ENCODE data around the gene SEC31A.
"Not testable (repeated sequence)": the region's sequence is repeated elsewhere in the genome, so short reads cannot be mapped to it uniquely, and the experiment has no call there.

Gene SEC31A

DNA sequence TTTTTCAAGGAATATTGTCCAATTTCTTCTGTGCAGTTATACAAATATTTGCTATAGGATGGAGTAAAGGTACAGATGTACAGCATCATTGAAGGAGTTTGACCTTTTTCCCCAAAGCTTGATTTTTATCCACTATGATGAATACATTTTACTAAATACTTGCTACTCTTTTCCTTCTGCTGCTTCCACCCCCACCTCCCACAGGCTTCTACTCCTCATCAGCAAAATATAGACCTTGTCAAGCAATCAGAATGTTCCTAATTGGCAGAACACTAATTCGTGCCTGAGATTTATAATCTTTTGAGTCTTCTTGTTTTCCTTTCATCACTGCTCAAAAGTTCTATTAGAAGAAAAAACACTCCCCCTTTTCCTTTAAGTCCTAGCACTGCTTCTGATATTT lies 5.8 kb upstream of the SEC31A start:
- DNase-seq (ENCODE audit: low read depth) = no peak

DNA sequence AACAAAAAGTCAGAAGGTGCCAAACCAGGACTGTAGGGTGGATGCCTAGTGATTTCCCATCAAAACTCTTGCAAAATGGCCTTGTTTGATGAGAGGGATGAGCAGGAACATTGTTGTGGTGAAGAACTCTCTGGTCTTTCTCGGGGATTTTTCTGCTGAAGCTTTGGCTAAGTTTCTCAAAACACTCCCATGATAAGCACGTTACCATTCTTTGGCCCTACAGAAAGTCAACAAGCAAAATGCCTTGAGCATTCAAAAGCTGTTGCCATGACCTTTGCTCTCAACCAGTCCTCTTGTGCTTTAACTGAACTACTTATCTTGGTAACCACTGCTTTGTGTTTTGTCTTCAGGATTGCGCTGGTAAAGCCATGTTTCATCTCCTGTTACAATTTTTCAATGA lies 3.0 kb upstream of the SEC31A start:
- DNase-seq (ENCODE audit: low read depth) = no peak

DNA sequence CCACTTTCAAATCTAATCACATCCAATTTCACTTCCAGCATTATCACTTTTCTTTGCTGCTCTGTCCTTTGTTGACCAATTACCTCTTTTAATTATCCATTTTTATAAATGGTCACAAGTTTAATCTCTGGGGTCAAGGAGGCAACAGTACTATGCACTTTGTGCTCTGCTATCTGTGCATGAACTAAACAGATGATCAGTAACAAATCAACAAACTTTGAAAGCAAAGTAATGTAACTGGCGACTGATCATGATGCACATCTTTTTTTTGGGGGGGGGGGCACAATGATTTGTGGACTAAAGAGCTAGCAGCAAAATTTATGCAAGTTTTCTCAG lies 1.5 kb upstream of the SEC31A start:
- DNase-seq (ENCODE audit: low read depth) = no peak

DNA sequence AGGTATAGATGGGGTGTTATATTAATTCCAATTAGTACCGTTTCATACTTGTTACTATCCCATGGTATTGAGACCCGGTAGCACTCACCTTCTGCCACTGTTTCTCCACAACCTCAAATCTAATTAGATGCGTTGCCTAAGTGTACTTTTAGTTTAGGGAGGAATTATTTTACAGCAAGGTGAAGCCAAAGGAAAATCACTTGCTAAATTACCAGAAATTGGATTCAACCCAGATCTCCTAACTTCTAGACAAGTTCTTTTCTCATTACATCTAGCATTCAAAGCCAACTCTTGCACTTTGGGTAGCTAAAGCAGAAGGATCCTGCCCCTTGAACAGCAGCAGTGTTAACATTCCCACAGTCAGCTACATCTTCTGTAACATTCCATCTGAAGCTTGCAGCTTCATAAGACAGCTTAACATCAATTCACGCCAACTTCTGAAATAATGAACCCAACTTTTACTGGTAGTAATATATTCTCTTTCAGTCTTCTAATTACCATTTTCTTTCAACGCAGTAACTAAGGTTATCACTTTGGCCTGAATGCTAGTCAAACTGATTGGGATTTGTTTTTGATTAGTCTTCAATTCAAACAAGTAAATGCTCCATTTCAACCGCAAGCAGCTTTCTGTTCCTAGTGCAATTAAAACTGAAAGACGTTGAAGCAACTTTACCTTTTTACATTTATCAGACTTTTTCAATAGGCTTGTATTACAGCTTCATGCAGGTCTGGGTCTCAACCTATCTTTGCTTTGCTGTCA lies 934 bp upstream of the SEC31A start:
- no peak for DNase-seq (ENCODE audit: low read depth)

DNA sequence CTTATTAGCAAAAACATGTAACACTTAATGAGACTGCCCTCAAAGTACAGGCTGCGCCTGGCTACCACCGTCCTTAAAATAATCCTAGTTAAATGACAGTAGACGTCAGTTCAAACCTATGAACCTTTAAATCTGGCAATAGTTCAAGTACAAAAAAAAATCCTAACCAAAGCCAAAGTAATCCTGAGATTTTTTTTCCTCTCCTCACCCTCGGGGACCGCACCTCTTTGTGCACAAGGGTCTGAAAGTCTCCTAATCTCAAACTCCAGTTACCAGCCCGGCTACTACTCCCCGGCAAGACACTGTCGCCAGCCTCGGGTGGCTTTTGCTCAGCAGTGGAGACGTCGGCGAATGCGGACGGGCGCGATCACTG lies 439 bp downstream of the SEC31A start:
- DNase-seq (ENCODE audit: low read depth) = no peak

DNA sequence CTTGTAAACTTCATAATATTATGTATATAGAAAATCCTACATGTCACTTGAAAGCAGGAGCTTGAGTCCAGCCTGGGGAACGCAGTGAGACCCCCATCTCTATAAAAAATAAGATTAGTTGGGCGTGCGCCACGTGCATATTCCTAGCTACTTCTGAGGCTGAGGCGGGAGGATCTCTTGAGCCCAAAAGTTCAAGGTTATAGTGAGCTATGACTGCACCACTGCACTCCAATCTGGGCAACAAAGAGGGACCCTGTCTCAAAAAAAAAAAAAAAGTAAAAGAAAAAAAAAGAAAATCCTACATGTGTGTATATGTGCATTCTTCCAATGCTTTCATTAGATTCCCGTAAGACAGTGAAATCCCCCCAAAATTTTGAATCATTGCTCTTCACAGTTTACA lies 1.7 kb downstream of the SEC31A start:
- no peak for DNase-seq (ENCODE audit: low read depth)

DNA sequence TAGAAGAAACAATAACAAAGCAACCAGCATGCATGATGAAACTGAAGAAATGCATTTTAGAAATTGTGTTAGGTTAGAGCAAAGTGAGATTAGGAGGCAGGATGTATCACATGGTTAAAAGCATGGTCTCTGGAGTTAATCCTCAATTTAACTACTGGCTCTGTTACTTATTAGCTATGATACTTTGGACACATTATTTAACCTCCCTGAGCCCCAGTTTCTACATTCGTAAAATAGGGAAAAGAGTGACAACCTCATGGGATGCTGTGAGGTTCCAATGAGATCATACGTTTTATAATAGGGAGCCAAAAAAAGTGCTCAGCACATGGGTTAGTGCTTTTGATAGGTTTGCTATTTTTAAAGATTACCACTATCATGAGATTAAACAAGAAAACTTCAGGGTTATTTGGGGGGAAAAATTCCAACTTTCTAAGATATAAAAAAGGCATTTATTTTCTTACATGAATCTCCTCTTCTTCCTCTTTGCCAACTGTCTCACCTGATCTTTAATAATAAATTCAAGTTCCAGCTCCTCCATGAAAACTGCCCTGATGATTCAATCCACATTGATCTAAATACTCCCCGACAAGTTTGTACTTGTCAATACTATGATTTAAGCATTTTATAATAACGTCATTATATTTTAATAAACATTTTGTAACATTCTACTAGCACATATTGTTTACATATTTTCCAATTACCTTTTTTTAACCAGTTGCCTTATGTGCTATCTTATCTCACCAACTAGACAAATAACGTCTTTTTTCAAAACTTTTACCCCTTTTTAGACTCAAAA lies 4.6 kb downstream of the SEC31A start:
- no peak for DNase-seq (ENCODE audit: low read depth)

DNA sequence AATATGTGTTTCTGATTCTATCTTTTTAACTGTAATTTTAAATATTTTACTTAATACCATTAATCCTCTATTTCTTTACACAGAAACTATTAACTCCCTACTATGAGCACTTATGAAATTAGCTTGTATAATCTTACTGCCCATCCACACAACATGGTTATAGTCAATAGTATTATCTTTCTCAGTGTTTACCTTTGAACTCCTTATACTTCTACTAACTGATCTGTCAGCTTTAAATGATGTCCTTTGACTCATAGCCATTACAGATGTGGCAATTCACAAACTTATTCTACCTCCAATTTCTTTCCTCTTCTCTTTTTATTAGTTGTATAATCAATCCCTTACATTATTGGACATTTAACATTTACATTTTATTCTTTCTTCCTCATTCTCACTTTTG lies 5.5 kb downstream of the SEC31A start:
- no peak for DNase-seq (ENCODE audit: low read depth)

DNA sequence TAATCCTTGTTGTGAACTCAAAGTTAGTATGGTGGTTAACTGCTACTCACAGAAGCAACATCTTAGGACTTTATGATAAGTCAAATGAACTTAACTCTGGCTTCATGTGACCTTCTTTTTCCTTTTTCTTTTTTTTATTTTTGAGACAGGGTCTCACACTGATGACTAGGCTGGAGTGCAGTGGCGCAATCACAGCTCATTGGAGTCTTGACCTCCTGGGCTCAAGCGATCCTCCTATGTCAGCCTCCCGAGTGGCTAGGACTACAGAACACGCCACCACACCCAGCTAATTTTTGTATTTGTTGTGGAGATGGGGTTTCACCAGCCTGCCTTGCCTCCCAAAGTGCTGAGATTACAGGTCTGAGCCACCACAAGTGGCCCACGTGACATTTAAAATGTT lies 22.4 kb downstream of the SEC31A start:
- DNase-seq (ENCODE audit: low read depth) = no peak

DNA sequence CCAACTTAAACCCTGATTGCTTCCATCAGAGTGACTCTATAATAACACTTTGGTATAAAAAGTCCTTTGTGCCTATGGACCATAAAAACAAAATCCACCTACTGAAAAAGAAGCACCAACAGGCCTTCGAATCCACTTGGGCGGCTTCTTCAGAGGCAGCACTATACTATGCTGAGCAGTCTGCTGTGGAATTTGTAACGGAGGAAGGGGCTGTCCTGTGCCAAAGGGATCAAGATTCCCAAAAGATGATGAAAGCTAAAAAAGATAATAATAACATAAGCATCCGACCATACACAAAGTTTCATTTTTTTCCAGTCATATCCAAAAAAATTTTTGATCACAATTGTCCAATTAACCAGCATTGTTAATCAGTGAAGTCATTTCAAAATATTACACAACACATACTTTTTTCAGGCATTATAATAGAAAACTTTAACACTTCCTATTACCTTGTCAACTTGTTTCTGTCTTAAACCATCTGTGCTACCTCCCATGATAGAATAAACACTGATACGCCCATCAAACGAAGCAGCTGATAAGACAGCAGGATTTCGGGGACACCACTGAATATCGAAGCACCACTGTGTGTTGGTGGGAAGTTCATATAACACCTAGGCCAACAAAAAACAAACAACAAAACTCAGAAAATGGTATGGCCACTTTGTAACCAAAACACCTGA lies 24.1 kb downstream of the SEC31A start:
- DNase-seq (ENCODE audit: low read depth) = no peak

DNA sequence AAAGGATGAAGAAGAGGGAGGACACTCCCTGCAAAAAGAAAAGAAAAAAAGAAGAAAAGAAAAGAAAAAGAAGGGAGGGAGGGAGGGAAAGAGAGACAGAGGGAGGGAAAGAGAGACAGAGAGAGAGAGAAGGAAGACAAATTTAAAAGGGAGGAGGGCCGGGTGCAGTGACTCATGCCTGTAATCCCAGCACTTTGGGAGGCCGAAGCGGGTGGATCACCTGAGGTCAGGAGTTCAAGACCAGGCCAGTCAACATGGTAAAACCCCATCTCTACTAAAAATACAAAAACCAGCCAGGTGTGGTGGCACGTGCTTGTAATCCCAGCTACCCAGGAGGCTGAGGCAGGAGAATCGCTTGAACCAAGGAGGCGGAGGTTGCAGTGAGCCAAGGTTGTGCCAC lies 24.9 kb downstream of the SEC31A start:
- not testable (repeated sequence) for DNase-seq (ENCODE audit: low read depth)

DNA sequence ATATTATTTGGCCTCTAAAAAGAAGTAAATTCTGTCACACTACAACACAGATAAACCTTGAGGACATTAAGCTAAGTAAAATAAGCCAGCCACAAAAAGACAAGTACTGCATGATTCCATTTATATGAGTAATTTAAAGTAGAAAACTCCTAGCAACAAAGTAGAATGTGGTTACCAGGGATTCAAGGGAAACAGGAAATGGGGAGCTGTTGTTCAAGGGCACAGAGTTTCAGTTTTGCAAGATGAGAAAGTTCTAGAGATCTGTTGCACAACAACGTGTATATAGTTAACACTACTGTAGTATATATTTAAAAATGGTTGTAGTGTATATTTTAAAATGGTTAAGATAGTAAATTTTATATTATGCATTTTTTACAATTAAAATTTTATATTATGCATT lies 25.4 kb downstream of the SEC31A start:
- no peak for DNase-seq (ENCODE audit: low read depth)

DNA sequence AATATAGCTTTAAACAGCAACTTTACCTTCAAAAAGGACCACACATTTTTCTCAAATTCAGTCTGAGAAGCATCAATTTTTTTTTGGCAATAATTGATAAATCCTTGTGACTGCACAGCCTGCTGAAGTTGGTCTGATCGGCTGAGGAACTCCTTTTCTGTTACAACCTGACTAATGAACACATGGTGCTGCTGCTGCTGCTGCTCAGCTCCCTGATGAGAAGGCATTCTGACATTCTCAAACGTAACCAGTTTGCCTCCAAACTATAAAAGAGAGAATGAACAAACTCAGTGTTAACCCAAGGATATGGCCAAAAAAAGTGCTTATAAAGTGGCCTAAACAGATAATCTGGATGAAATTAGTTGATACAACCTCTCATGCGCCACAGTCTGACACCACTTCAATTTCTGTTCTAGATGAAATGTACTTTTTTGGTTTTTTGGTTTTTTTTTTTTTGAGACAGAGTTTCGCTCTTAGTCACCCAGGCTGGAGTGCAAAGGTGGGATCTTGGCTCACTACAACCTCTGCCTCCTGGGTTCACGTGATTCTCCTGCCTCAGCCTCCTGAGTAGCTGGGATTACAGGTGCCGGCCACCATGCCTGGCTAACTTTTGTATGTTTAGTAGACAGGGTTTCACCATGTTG lies 26.5 kb downstream of the SEC31A start:
- no peak for DNase-seq (ENCODE audit: low read depth)

DNA sequence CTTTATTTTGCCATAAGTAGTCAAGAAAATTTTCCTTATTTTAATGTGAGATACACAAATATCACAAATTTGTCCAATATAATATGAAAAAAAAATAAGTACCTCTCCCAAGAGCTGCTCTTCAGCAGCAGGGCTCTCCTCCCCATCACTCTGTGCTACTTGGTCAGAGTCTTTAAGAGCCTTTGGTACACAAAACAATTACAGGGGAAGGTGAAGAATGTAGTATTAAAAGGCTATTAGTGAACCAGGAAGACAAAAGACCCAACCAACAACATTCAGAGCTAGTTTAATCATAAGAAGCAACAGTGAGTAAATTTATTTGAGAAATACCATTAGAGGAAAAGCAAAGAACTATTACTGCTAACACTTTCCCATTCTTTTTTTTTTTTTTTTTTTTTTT lies 29.4 kb downstream of the SEC31A start:
- no peak for DNase-seq (ENCODE audit: low read depth)

DNA sequence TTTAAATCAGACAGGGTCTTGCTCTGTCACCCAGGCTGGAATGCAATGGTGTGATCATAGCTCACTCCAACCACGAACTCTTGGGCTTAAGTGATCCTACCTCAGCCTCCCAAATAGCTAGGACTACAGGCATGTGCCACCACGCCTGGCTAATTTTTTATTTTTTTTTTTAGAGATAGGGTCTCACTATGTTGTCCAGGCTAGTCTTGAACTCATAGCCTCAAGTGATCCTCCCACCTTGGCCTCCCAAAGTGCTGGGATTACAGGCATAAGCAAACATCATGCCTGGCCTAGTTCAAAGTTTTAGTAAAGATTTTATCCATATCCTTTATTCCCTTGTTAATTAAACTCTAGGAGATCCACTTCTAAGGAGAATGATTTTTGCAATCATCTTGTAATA lies 30.5 kb downstream of the SEC31A start:
- DNase-seq (ENCODE audit: low read depth) = not testable (repeated sequence)

DNA sequence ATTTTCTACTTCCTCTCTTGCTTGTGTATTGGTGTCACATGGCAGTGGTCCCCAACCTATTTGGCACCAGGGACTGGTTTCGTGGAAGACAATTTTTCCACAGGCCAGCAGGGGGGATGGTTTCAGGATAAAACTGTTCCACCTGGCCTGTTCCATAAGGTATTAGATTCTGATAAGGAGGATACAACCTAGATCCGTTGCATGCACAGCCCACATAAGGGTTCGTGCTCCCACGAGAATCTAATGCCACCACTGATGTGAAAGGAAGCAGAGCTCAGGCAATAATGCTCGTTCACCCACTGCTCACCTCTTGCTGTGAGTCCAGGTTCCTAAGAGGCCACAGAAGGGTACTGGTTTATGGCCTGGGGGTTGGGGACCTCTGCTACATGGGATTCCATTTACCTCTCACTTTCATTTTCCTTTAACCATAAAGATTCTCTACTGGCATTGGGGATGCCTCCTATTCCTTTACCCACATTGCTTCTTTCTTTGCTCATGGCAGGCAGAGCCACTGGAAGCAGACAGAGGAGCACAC lies 38.1 kb downstream of the SEC31A start:
- DNase-seq (ENCODE audit: low read depth) = no peak

DNA sequence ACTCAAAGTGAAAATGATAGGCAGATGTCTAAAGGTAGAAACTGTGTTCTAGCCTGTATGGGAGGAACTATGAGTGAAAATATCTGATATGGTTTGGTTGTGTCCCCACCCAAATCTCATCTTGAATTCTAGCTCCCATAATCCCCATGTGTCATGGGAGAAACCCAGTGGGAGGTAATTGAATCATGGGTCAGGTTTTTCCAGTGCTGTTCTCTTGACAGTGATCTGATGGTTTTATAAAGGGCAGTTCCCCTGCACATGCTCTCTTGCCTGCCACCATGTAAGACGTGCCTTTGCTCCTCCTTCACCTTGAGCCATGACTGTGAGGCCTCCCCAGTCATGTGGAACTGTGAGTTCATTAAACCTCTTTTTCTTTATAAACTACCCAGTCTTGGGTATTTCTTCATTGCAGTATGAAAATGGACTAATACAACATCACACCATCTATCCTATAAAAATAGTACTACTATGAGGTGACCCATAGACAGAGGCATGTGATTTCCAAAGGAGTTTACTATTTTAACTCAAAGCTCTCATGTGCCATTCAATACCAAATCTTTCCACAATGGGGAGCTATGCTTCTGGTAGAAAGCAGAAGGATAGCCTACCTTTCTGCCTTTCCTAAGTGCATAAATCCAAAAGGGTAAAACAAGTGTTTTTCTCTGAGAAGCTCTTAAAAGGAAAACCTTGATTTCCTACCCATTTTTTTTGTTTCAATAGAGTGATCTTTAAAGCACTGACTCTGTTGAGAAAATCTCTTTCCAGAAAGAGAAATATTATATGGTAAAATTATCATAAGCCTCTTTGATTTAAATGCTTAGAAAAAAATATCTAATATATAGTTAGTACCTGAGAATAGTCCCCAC lies 38.8 kb downstream of the SEC31A start:
- no peak for DNase-seq (ENCODE audit: low read depth)

DNA sequence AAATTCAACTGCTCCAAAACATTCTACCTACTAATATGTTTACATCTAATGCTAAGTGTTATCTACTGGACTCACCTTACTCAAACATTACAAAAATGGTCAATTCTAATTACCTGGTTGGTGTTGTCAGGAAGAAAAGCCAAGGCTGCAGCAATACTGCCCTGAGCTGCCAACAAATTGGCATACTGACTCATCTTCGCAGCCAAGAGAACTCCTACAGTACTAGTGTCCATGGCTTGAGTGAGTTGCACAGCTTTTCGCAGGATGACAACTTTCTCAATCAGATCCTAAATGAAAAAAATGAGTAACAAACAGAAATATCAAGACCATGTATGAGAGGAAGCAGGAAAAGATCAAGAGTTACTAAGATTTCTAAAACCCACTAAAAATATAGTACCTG lies 39.6 kb downstream of the SEC31A start:
- DNase-seq (ENCODE audit: low read depth) = no peak

DNA sequence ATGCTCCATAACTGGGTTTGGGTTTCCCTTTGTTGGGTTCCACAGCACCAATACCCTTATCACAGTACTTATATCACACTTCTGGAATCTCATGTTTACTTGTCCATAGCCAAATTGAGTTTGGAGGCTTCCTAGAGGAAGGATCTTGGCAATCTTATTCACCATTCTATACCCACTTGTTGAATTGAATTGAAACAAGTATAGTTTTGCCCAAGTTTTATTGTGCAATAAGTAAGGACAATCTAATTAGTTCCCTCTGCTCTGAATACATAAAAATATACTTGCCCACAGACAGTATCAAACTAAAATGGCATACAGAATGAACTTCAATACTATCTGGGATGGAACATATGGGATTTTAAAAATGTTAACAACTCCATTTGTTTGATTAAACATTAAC lies 40.3 kb downstream of the SEC31A start:
- no peak for DNase-seq (ENCODE audit: low read depth)

DNA sequence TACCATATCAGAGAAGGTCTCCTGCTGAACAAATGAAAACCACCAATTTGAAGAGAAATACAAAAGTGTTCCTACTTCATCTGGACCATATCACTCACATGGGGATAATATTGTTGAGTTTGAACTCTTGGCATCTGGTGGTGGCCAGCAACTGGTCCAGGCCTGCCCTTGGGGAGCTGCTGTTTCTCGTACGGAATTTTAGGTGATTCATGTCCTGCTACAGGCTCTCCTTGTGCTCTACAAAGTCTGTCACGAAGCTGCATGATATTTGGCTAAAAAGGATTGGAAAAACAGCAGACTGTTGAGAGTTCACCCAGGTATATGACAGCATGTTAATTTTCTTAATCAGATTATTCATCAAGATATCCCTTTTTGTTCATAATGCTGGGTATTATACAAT lies 42.2 kb downstream of the SEC31A start:
- DNase-seq (ENCODE audit: low read depth) = no peak

DNA sequence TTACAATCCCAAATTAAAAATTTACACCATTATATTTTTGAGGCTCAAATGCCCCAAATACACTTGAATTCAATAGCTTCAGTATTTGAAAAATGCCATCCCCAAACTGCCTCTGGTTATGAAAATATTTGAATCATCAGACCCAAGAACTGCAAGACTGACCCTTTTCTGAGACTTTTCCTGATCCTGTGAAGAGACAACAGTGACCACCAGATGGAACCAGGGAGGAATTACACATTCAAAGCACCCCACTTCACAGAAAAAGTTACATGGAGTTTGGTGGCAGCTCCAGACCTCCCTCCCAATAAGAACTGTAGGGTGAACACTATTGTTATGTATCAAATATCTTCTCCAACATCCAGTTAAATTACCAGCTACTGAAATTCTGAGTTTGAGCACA lies 48.4 kb downstream of the SEC31A start:
- no peak for DNase-seq (ENCODE audit: low read depth)

DNA sequence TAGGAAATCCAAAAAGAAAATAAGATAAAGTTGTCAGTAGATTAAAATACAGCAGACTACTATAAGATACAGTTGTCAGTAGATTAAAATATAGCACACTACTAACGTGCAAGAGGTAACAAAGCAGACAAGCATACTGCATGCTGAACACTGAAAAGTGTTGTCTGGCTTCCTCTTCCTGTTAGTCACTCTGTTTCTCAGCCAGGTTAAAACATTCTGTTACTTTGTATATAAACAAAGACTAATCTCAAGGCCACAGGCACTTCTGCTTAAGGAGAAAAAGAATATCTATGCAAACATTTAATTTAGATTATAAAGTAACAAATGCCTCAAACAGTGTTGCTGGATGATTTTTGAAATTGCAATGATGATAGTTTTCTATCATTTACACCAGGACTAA lies 51.3 kb downstream of the SEC31A start:
- no peak for DNase-seq (ENCODE audit: low read depth)

All from T follicular helper cell (primary cell).